NCI-H460 (cell line): Measurements from ENCODE around the gene ZCCHC17. TPM values are rescaled to one million over a fixed set of nuclear protein-coding genes. Genes with fewer than 3 reads are reported as not detected.
"Not testable (repeated sequence)": the region's sequence is repeated elsewhere in the genome, so short reads cannot be mapped to it uniquely, and the experiment has no call there.

Experiments
- DNase-seq: peaks from one replicate; pipeline ENCODE4 v3.0.0-alpha.2; 2016; ENCODE audit warnings: low read depth; ENCODE audit errors: extremely low read depth
- total RNA-seq: library from RNA; depleted of rRNA; stranded (reverse); fragments of >200 nt; shearing (Covaris generic); gene quantifications from 2 replicates; pipeline ENCODE4 v1.2.3, GENCODE V29; 2014

Gene ZCCHC17
- total RNA-seq, 1 experiment from 2014 or later, result 17.8 TPM

GRCh38 chr1:31368611-31369107, 71.8 kb downstream of the ZCCHC17 start:
- no peak for DNase-seq

DNA sequence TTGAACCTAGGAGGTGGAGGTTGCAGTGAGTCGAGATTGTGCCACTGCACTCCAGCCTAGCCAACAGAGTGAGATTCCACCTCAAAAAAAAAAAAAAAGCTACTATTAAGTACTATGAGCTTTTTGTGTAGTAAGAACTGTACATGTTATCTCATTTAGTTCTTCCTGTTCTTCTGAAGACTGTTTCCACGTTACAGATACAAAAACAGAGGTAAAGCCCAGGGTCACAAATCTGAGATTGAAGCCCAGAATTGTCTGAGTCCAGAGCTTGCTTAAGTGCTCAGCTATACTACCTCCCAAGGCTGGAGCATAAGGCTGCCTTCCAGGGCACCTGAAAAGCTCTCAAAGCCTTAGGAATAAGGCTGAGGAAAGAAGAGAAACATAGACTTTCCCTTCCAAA, 73.2 kb downstream of the ZCCHC17 start:
- no peak for DNase-seq

DNA sequence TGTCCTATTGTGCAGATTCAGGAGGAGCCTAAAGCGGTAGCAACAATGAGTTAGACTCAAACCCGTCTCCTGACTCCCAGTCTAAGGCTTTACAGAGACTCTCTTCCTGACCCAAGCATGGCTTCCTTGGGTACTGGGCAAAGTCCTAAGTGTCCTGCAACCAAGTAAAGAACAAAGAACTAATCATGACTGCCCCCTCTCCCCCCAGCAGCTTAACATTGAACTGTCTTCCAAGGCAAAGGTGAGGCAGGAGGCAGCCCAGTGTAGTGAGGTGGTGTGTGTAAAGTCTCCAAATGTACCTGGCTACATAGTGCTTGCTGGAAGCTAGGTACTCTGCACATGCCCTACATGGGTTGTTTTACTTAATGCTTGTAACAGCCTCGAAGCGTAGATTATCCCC, 73.7 kb downstream of the ZCCHC17 start:
- no peak for DNase-seq

DNA sequence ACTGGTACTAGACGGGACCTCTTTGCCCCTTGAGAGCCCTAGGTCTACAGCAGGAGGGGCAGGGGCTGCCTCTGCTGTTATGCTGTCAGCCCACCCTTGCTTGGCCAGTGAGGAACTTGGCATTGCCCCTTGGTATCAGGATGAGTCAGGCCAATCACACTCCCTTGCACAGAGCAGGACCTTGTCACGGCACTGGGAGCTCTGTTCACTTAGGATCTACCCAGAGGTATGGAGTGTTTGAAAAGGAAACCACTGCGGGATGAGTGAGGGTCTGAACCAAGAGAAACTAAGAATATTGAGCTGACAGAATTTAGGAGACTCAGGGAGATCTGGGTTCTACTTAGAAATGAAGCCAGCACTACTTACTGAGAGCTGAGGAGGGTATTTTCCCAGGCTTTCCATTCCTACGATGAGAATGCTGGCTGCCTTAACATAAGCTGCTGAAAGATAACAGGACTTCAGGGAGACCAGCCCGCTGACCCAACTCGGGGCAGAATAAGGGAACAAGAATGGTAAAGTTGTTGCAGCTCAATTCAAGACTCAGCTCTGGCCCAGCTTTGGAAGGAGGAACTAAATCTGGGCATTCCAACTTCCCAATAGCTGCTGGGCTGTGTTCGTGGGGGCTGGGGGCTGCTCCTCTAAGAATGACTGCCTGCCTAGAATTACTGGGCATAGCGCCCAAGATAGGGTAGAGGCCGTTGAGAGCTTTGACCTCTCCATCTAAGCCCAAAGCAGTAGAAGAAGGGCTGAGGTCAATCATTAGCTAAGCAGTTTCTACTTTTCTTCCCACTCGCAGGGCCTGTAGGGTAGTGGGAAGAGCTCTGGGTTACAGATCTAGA, 74.5 kb downstream of the ZCCHC17 start:
- no peak for DNase-seq

GRCh38 chr1:31372051-31372450, 75.2 kb downstream of the ZCCHC17 start:
- no peak for DNase-seq

DNA sequence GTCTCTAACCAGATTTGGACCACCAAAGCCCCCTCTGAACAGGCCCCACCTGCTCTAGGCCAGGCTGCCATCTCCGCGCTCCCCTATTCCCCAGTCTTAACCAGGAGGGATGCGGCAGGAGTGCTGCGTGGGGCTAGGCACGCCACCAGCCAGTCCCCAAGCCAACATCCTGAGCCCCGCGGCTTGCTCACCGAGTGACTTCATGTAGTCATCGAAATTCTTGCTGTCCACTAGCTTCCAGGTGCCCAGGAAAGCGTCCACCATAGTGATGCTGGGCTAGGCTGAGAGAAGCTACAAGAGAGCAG, 75.9 kb downstream of the ZCCHC17 start:
- DNase-seq, result no peak

DNA sequence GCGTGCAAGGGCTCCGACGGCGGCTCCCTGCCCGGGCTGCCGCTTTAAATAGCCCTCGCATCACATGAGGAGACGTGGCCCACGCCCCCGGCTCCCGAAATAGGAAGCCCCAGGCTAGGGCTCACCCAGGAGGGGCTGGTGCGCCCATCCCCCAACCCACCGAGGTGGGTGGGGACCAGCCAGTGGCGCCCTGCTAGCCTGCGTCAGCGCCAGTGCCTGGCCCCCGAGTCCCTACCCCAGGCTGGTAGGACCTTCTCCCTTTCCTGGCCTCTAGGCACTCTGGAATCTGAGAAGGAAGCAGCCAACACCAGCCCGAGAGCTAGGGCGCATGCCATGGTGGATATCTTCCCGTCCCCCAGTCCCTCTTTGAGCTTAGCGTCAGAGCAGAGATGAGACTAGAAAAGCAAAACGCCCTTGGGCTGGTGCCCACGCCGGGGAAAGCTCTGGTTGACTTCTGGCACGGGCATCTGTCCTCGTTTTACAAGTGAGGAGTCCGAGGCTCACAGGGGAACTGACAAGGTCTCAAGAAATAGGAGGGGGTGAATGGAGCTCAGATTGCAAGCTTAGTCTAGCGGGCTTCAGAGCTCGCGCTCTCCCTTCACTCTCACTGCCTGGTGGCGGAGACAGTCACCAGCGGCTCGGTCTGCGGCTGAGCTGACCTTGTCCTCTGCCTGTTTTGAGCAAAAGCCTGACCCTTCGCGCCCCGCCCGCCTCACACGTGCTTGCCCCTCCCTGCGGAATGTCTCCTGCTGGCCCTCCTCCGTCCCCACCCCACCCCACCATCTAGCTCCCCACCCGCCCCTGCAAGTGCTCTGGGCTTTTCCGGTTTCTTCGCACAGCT, 76.4 kb downstream of the ZCCHC17 start, which contains the start of gene FABP3:
Gene FABP3, minus strand, starts transcription at position 21 of the 841 bp plus-strand sequence. CDS start 62 bp downstream, outside the sequence.
- DNase-seq, result no peak

DNA sequence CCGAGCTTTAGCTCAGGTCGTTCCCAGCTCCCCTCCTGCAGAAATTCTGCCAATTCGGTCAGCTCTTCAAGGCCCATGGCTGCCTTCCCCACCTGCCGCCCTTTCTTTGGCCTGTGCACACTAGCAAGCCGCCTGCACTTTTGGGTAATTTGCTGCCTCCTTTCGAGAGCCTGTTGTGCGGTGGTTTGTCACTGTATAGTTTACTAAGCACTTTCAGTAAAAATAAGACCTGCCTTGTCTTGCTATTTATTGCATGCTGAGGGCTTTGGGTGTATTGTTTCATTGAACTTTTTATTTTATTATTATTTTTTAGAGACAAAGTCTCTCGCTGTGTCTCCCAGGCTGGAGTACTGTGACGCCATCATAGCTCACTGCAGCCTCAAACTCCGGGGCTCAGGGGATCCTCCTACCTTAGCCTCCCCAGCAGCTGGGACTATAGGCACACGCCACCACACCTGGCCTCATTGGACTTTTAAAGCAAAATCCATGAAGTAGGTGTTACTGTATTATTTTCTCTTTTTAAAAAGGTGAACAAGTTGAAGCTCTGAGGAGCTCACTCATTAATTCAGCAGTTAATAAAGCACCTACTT, 77.2 kb downstream of the ZCCHC17 start:
- no peak for DNase-seq

DNA sequence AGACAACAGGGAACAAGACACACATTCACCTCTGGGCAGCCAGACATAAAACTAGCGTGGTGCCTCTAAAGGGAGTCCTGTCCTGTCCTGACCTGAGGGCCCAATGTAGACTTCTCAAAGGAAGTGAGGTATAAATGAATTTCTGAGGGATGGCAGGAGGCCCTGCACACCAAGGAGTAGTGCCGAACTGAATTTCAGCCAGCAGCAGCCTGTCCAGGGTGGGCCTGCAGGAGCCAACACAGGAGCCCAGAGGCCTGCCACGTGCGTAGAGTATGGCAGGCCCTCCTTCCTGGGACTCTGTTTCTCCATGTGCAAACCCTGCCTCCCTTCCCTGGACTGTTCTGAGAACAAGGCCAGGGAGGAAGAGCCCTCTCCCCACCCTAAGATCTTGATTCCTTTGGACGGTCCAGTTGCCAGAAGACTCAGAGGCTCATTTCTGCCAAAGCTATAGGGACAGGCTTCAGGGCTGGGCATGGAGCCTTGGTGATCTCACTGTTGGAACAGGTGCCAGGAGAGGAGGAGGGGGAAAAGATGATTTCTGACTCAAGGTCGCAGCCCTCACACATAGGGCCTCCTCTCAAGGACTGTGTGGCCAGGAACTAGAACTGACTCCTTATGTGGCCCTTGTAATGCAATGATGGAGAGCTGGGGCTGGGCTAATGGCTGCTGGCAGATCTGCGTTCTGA, 77.8 kb downstream of the ZCCHC17 start:
- DNase-seq, result no peak

GRCh38 chr1:31376375-31377134, 79.7 kb downstream of the ZCCHC17 start:
- no peak for DNase-seq

GRCh38 chr1:31377364-31377863, 80.6 kb downstream of the ZCCHC17 start:
- DNase-seq, result no peak

- DNase-seq, result no peak
Observed at GRCh38 chr1:31378001-31378400, 81.2 kb downstream of the ZCCHC17 start.

DNA sequence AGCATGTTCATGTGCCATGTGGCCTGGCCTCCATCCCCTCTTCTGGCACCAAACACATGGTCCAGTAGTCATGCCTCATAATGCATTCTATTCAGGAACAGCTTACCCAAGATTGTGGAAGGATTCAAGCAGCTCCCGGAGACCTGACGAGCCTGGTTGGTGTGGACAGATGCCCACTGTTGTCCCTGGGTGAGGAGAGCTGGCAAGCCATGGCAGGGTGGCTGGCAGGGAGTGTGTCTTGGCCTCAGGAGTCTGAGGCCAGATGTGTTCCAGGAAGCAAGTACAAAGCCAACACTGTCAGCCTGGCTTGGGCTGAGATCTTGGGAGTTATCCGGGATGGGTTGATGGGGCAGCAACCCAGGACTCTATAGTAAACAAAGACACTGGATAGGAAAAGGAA, 83.3 kb downstream of the ZCCHC17 start:
- no peak for DNase-seq

DNA sequence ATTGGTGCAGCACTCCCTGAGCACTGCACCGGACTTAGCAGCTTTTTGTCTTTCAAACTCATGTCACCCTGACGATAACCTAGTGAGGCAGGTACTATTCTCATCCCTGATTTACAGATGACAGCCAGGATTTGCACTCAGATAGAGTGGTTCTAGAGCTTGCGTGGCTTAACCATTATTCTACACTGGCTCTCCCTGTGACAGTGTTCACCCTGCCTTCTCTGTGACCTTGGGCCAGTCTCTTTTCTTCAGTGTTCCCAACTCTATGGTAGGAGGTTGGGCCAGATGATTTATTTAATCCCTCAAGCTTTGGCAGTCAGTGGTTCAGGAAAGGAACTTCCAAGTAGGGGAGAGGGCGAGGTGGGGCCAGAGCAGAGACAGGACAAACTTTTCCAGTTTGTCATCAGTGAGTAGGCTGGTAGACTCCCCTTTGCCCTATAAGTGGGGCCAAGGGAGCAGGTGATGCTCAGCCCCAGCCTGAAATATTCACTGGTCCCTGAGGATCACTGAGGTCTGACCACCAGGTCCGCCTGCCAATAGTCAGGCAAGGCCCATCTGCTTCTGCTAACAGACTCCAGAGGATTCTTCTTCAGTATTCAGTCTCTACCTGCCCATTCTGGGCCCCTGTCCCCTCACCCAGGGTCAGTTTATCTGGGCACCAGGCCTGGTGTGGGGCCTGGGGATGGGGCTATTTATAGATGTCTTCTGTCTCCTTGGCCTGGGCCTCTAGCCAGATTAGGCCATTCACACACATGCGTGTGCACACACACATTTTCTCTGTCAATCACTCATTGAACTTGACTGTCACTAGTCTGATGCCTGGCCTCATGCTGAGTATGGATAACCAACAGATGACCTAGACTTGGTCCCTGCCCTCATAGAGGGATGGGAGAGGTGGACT, 84.8 kb downstream of the ZCCHC17 start:
- no peak for DNase-seq

- DNase-seq, result no peak
Observed at GRCh38 chr1:31382379-31382989, 85.7 kb downstream of the ZCCHC17 start.

DNA sequence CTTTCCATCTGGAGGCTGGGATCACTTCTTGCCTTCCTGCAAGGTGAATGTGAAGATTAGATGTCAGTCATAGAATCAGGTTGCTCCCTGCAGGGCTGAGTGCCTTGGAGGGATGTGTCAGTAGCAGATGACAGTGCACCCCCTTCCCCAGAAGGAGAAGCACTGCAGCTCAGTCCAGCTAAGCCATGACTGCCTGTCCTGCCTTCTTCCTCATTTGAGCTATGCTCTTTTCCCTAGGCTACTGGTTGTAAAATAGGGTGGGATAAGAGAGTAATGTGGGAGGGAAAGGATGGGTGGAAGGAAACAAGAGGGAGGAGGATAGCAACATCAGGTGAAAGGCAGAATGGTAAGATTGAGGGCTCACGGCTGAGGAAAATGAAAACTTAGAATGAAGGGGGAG, 87.1 kb downstream of the ZCCHC17 start:
- DNase-seq, result no peak

GRCh38 chr1:31386576-31387243, 89.9 kb downstream of the ZCCHC17 start:
- DNase-seq, result not testable (repeated sequence)

GRCh38 chr1:31387612-31388011, 90.8 kb downstream of the ZCCHC17 start:
- no peak for DNase-seq
